SJSA1 (cell line): Measurements from ENCODE around the gene NOP9. TPM values are rescaled to one million over a fixed set of nuclear protein-coding genes. Genes with fewer than 3 reads are reported as not detected.
A peak's percentile ranks its signal among the peaks of the same experiment; 100 is the strongest.

ENCODE experiments used
- DNase-seq, 2 experiments: peaks; one replicate each; pipeline ENCODE4 v3.0.0-alpha.2; 2015 to 2020; ENCODE audit warnings: low spot score in 2 of 2, low read depth in 1 of 2
- H3K27ac ChIP-seq: fragments of 250-450 bp; sonication (Bioruptor Pico); 2 replicates; pipeline ENCODE4 v1.5.1; 2020; ENCODE audit warnings: mild to moderate bottlenecking, moderate library complexity
- H3K27me3 ChIP-seq: fragments of 250-450 bp; sonication (Bioruptor Pico); replicated peaks from 2 replicates; pipeline ENCODE4 v1.5.1; 2020; ENCODE audit warnings: mild to moderate bottlenecking, moderate library complexity
- H3K36me3 ChIP-seq: fragments of 250-450 bp; sonication (Bioruptor Pico); 2 replicates; pipeline ENCODE4 v1.5.1; 2020; ENCODE audit warnings: mild to moderate bottlenecking
- H3K4me1 ChIP-seq: fragments of 250-450 bp; sonication (Bioruptor Pico); replicated peaks from 2 replicates; pipeline ENCODE4 v1.6.1; 2021; ENCODE audit warnings: mild to moderate bottlenecking
- H3K4me3 ChIP-seq: fragments of 250-450 bp; sonication (Bioruptor Pico); 2 replicates; pipeline ENCODE4 v1.5.1; 2020; ENCODE audit warnings: mild to moderate bottlenecking
- H3K9me3 ChIP-seq: fragments of 250-450 bp; sonication (Bioruptor Pico); replicated peaks from 2 replicates; pipeline ENCODE4 v1.5.1; 2020; ENCODE audit warnings: mild to moderate bottlenecking
- total RNA-seq: library from RNA; depleted of rRNA; stranded (reverse); fragments of >200 nt; shearing (Covaris generic); gene quantifications from 2 replicates; pipeline ENCODE4 v1.2.3, GENCODE V29; 2014

Gene NOP9
- total RNA-seq, 1 experiment from 2014 or later, result 16.2 TPM

GRCh38 chr14:24281636-24282035 is 18.0 kb upstream of the NOP9 start:
- no peak for DNase-seq
- no peaks in the 10 kb centered on the region for H3K4me1 ChIP-seq
- no peak overlapping the region for H3K4me3 ChIP-seq
- no peaks in the 10 kb centered on the region for H3K27me3 ChIP-seq
- H3K36me3 ChIP-seq, result no peaks in the 10 kb centered on the region
- H3K9me3 ChIP-seq, result no peaks in the 10 kb centered on the region
- no peak overlapping the region for H3K27ac ChIP-seq

- no peaks in the 10 kb centered on the region for H3K27me3 ChIP-seq
These were observed 16.9 kb upstream of the NOP9 start for GRCh38 chr14:24282736-24283135.

GRCh38 chr14:24283796-24284460 is 15.7 kb upstream of the NOP9 start:
- no peak for DNase-seq
- Histone ChIP-seq H3K27ac (no peak overlapping the region), H3K27me3 (no peaks in the 10 kb centered on the region), H3K36me3 (no peaks in the 10 kb centered on the region), H3K4me3 (no peak overlapping the region), H3K9me3 (no peaks in the 10 kb centered on the region), H3K4me1 (no peaks in the 10 kb centered on the region)

More at GRCh38 chr14:24282736-24283135, 16.9 kb upstream of the NOP9 start:
- Histone ChIP-seq H3K4me3 (no peak overlapping the region), H3K36me3 (no peaks in the 10 kb centered on the region), H3K4me1 (no peaks in the 10 kb centered on the region), H3K27ac (no peak overlapping the region), H3K9me3 (no peaks in the 10 kb centered on the region)
- DNase-seq, result no peak

- no peak for DNase-seq
- no peak overlapping the region for H3K27ac ChIP-seq
- H3K9me3 ChIP-seq, result no peaks in the 10 kb centered on the region
- no peaks in the 10 kb centered on the region for H3K36me3 ChIP-seq
- H3K27me3 ChIP-seq, result no peaks in the 10 kb centered on the region
- H3K4me1 ChIP-seq, result no peaks in the 10 kb centered on the region
- H3K4me3 ChIP-seq, result no peak overlapping the region
These were observed 15.1 kb upstream of the NOP9 start for GRCh38 chr14:24284501-24285035.

- Histone ChIP-seq H3K9me3 (no peaks in the 10 kb centered on the region), H3K4me1 (no peaks in the 10 kb centered on the region), H3K27ac (no peak overlapping the region), H3K36me3 (no peaks in the 10 kb centered on the region), H3K4me3 (no peak overlapping the region), H3K27me3 (no peaks in the 10 kb centered on the region)
- no peak for DNase-seq
These were observed 14.3 kb upstream of the NOP9 start for GRCh38 chr14:24285351-24285750.

- Histone ChIP-seq H3K27me3 (no peaks in the 10 kb centered on the region), H3K4me1 (no peaks in the 10 kb centered on the region), H3K9me3 (no peaks in the 10 kb centered on the region), H3K27ac (no peak overlapping the region), H3K36me3 (peaks cover 5% of the 10 kb centered on the region), H3K4me3 (no peak overlapping the region)
- no peak for DNase-seq
These were observed 12.7 kb upstream of the NOP9 start for GRCh38 chr14:24286996-24287395.

GRCh38 chr14:24289649-24290280 is 9.9 kb upstream of the NOP9 start:
- H3K27ac ChIP-seq, result no peak overlapping the region
- no peaks in the 10 kb centered on the region for H3K4me1 ChIP-seq
- DNase-seq, result no peak
- no peaks in the 10 kb centered on the region for H3K9me3 ChIP-seq
- no peaks in the 10 kb centered on the region for H3K27me3 ChIP-seq
- H3K36me3 ChIP-seq, result peaks cover 5% of the 10 kb centered on the region
- no peak overlapping the region for H3K4me3 ChIP-seq

- Histone ChIP-seq H3K9me3 (no peaks in the 10 kb centered on the region), H3K27me3 (no peaks in the 10 kb centered on the region), H3K4me3 (no peak overlapping the region), H3K27ac (no peak overlapping the region), H3K36me3 (peaks cover 8% of the 10 kb centered on the region), H3K4me1 (no peaks in the 10 kb centered on the region)
- no peak for DNase-seq
These were observed 8.9 kb upstream of the NOP9 start for GRCh38 chr14:24290746-24291145.

- H3K9me3 ChIP-seq, result no peaks in the 10 kb centered on the region
- peaks cover 16% of the 10 kb centered on the region for H3K36me3 ChIP-seq
- DNase-seq, result no peak
- H3K4me1 ChIP-seq, result peaks cover 2% of the 10 kb centered on the region
- no peaks in the 10 kb centered on the region for H3K27me3 ChIP-seq
- no peak overlapping the region for H3K27ac ChIP-seq
- no peak overlapping the region for H3K4me3 ChIP-seq
These were observed 8.1 kb upstream of the NOP9 start for GRCh38 chr14:24291446-24292117.

- Histone ChIP-seq H3K4me1 (peaks cover 6% of the 10 kb centered on the region), H3K27me3 (no peaks in the 10 kb centered on the region), H3K9me3 (no peaks in the 10 kb centered on the region), H3K27ac (no peak overlapping the region), H3K4me3 (no peak overlapping the region), H3K36me3 (peaks cover 17% of the 10 kb centered on the region)
- DNase-seq, result no peak
These were observed 7.4 kb upstream of the NOP9 start for GRCh38 chr14:24292118-24292807.

GRCh38 chr14:24293525-24293924 is 6.1 kb upstream of the NOP9 start:
- H3K4me1 ChIP-seq, result peaks cover 6% of the 10 kb centered on the region
- peaks cover 17% of the 10 kb centered on the region for H3K36me3 ChIP-seq
- DNase-seq, result no peak
- H3K9me3 ChIP-seq, result no peaks in the 10 kb centered on the region
- H3K4me3 ChIP-seq, result no peak overlapping the region
- no peaks in the 10 kb centered on the region for H3K27me3 ChIP-seq
- no peak overlapping the region for H3K27ac ChIP-seq

GRCh38 chr14:24296341-24297157 is 3.1 kb upstream of the NOP9 start:
- peaks cover 23% of the 10 kb centered on the region for H3K36me3 ChIP-seq
- H3K27ac ChIP-seq, result peak overlapping the region; percentile 51; the same call in 1 of the 2 replicates

More at GRCh38 chr14:24296341-24297157, 3.1 kb upstream of the NOP9 start:
- peaks cover 24% of the 10 kb centered on the region for H3K4me1 ChIP-seq
- no peaks in the 10 kb centered on the region for H3K9me3 ChIP-seq
- H3K4me3 ChIP-seq, result no peak overlapping the region
- H3K27me3 ChIP-seq, result no peaks in the 10 kb centered on the region
- DNase-seq, result peak; percentile 49 to 78
